Nucleus accumbens (tissue), 56 donors: ENCODE measurements around the gene UACA.
"Not testable (repeated sequence)": the region's sequence is repeated elsewhere in the genome, so short reads cannot be mapped to it uniquely, and the experiment has no call there.

Experiments used
- DNase-seq, 56 donors: peaks; one replicate each; lab custom pipeline; 2025; lab: John Stamatoyannopoulos, UW

UACA gene

GRCh38 chr15:70763120-70763949, at the start of gene UACA:
Gene UACA (minus strand): TSS chr15:70763558. CDS start chr15:70763407, 151 bp downstream.
- DNase-seq = peak; percentile 54 to 96 (median 90)

GRCh38 chr15:70812827-70813364, 49.5 kb upstream of the UACA start:
- DNase-seq = no peak

GRCh38 chr15:70810916-70811578, 47.7 kb upstream of the UACA start:
- DNase-seq = no peak

- DNase-seq = peak in 5 of 56 donors; percentile 8 to 33 (median 10)
Observed at GRCh38 chr15:70806992-70807712, 43.8 kb upstream of the UACA start.

- DNase-seq = not testable (repeated sequence)
Observed at GRCh38 chr15:70804388-70804787, 41.0 kb upstream of the UACA start.

GRCh38 chr15:70802629-70803028, 39.3 kb upstream of the UACA start:
- DNase-seq = no peak

- no peak for DNase-seq
Observed at GRCh38 chr15:70801109-70801508, 37.8 kb upstream of the UACA start.

- no peak for DNase-seq
Observed at GRCh38 chr15:70799667-70800450, 36.5 kb upstream of the UACA start.

GRCh38 chr15:70797464-70797863, 34.1 kb upstream of the UACA start:
- no peak for DNase-seq

GRCh38 chr15:70796516-70797310, 33.4 kb upstream of the UACA start:
- no peak for DNase-seq

- DNase-seq = no peak
Observed at GRCh38 chr15:70795311-70795665, 31.9 kb upstream of the UACA start.

GRCh38 chr15:70794596-70795310, 31.4 kb upstream of the UACA start:
- DNase-seq = no peak

GRCh38 chr15:70793694-70794093, 30.3 kb upstream of the UACA start:
- no peak for DNase-seq

GRCh38 chr15:70792171-70792573, 28.8 kb upstream of the UACA start:
- no peak for DNase-seq

- no peak for DNase-seq
Observed at GRCh38 chr15:70791259-70791658, 27.9 kb upstream of the UACA start.

GRCh38 chr15:70789213-70789612, 25.9 kb upstream of the UACA start:
- DNase-seq = peak in 16 of 56 donors; percentile 6 to 63 (median 24)

GRCh38 chr15:70788114-70789049, 25.0 kb upstream of the UACA start:
- no peak for DNase-seq

- peak in 9 of 56 donors; percentile 1 to 41 (median 33) for DNase-seq
Observed at GRCh38 chr15:70786996-70787395, 23.6 kb upstream of the UACA start.
